Esophagus (tissue), 2 donors: ENCODE data around the gene NUP43. TPM values are rescaled to one million over a fixed set of nuclear protein-coding genes. Genes with fewer than 3 reads are reported as not detected.

ENCODE experiments used
- H3K27ac ChIP-seq, 2 donors: one replicate each; pipeline ENCODE4 v1.5.1; 2013; ENCODE audit warnings: low read depth in 2 of 2, mild to moderate bottlenecking in 2 of 2, inconsistent platforms in 1 of 2, low read length in 1 of 2, moderate library complexity in 1 of 2
- H3K27me3 ChIP-seq, 2 donors: one replicate each; pipeline ENCODE4 v1.6.1; 2013; ENCODE audit warnings: low read length in 2 of 2, control low read depth in 1 of 2, mild to moderate bottlenecking in 1 of 2; ENCODE audit not compliant: insufficient read depth in 2 of 2, control insufficient read depth in 1 of 2
- H3K36me3 ChIP-seq, 2 donors: one replicate each; pipeline ENCODE4 v1.6.1; 2013; ENCODE audit warnings: low read length in 1 of 2; ENCODE audit not compliant: control insufficient read depth in 2 of 2, insufficient read depth in 2 of 2
- H3K4me1 ChIP-seq, 2 donors: one replicate each; pipeline ENCODE4 v1.6.1; 2013; ENCODE audit warnings: low read length in 1 of 2; ENCODE audit not compliant: control insufficient read depth in 2 of 2, insufficient read depth in 2 of 2
- H3K4me3 ChIP-seq, 2 donors: one replicate each; pipeline ENCODE4 v1.5.1; 2013; ENCODE audit warnings: low read length in 2 of 2, mild to moderate bottlenecking in 2 of 2, low read depth in 1 of 2, moderate library complexity in 1 of 2
- H3K9me3 ChIP-seq, 2 donors: one replicate each; pipeline ENCODE4 v1.6.1; 2013; ENCODE audit warnings: mild to moderate bottlenecking in 2 of 2, low read depth in 1 of 2, low read length in 1 of 2, moderate library complexity in 1 of 2; ENCODE audit not compliant: control insufficient read depth in 2 of 2, insufficient read depth in 1 of 2
- WGBS, 2 donors: extraction: QIAGEN DNeasy Blood & Tissue Kit; methylation state at CpG; one replicate each; pipeline ENCODE4 v1.1.7; 2013; 5-methylcytosine and 5-hydroxymethylcytosine counted together
- polyA plus RNA-seq, 2 donors: library from polyadenylated mRNA; stranded (reverse); fragments of 200-250 nt; gene quantifications; one replicate each; pipeline ENCODE4 v1.2.3, GENCODE V29; 2013
- donor health status: healthy with polysubstance abuse.
- donor health status: Bipolar disorder and iron deficiency.

NUP43 gene
- polyA plus RNA-seq, 2 donors: 5.7 to 9.4 TPM

DNA sequence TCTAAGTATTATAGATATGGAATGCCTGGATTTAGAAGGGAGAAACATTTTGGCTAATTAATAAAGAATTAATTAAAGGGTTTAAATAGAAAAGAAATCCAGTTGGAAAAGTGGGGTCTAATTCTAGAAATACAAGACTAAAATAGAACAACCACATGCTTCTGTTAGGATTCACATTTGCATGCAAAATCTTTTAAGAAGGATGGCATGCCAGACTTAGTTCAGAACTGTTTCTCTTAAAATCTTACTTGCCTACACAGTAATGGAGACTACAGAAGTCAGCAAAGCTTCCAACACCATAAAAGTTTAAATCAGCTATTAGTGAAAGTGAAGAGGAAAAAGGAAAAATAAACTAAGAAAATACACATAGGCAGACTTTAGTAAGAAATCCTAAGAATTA lies 65.1 kb downstream of the NUP43 start:
- Histone ChIP-seq H3K36me3 (peaks cover 9 to 14% of the 10 kb centered on the region in 2 donors), H3K9me3 (no peaks in the 10 kb centered on the region), H3K27me3 (no peaks in the 10 kb centered on the region), H3K27ac (no peak overlapping the region), H3K4me1 (no peaks in the 10 kb centered on the region), H3K4me3 (no peak overlapping the region)

GRCh38 chr6:149680503-149680902 lies 65.8 kb downstream of the NUP43 start:
- H3K9me3 ChIP-seq: no peaks in the 10 kb centered on the region
- no peak overlapping the region for H3K4me3 ChIP-seq
- H3K27me3 ChIP-seq: no peaks in the 10 kb centered on the region
- 43 to 54% methylated on average over 1 of the region's 1 CpG for WGBS, 2 donors
- peaks cover 9 to 14% of the 10 kb centered on the region in 2 donors for H3K36me3 ChIP-seq
- H3K4me1 ChIP-seq: no peaks in the 10 kb centered on the region
- no peak overlapping the region for H3K27ac ChIP-seq

Other genes starting within 250 kb of the NUP43 start
- gene PPIL4, start 200.5 kb downstream of the NUP43 start, polyA plus RNA-seq: 10 to 100 TPM; 10.1 to 11.3 TPM
- 10 to 100 TPM; 12.9 to 21.9 TPM for gene GINM1, start 180.2 kb downstream of the NUP43 start, polyA plus RNA-seq
- 10 to 100 TPM in 1 of 2 donors, 1 to 10 TPM in 1; 6.8 to 12.1 TPM for gene KATNA1, start 97.8 kb downstream of the NUP43 start, polyA plus RNA-seq
- 1 to 10 TPM; 4.0 to 4.8 TPM for gene LATS1, start 28.4 kb downstream of the NUP43 start, polyA plus RNA-seq
- 10 to 100 TPM; 20.8 to 64.9 TPM for gene PCMT1, start 3.2 kb upstream of the NUP43 start, polyA plus RNA-seq
- gene LRP11, start 117.8 kb upstream of the NUP43 start, polyA plus RNA-seq: 10 to 100 TPM; 20.8 to 25.6 TPM
- gene RAET1E, start 151.6 kb upstream of the NUP43 start, polyA plus RNA-seq: 10 to 100 TPM; 25.1 to 72.5 TPM
- 10 to 100 TPM in 1 of 2 donors, 1 to 10 TPM in 1; 8.9 to 21.2 TPM for gene RAET1G, start 176.6 kb upstream of the NUP43 start, polyA plus RNA-seq
- 1 to 10 TPM; 1.7 to 5.4 TPM for gene ULBP2, start 195.5 kb upstream of the NUP43 start, polyA plus RNA-seq
- gene ULBP1, start 217.4 kb upstream of the NUP43 start, polyA plus RNA-seq: under 1 TPM; 0.04 to 0.31 TPM